NCI-H2196 (cell line): ENCODE data around the gene CAMK2B.

Source experiments
- DNase-seq: peaks from one replicate; lab custom pipeline; 2025; ENCODE audit not compliant: unreplicated experiment; lab: John Stamatoyannopoulos, UW

CAMK2B gene

DNA sequence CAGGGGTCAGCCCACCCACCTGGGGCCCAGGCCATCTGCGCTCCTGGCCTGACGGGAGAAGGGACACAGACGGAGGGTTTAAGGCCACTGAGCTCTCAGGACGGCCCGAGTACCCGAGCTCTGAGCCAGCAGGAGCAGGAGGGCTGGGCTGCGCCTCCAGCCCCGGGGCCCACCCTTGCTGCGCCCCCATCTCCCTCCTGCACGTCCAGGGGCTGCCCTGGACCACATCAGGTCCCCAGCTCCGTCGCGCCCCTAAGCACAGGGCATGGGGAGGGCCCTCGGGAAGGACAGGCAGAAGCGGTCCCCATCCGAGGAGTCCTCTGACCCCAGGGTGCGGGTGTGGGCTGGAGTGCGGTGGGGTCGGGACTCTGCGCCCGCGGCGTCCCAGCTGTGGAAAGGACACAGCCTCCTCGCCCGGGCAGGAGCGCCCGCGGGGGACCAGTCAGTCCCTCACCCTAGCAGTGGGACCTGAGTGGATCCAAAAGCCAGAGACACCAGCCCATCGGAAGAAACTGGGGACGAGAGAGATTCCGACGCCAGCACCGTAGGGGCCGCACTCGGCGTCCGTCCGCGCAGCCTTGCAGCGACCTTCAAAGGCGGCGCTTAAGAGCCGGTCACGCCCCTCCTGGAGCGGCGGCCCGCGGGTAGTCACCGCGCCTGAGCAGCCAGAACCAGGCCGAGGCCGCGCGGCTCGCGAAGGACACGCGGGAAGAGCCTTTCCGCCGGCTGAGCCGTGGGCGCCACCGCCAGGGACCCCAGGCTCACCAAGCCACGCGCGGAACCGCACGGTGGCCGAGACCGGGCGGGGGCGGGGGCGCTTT, 15.9 kb downstream of the CAMK2B start:
- DNase-seq, result no peak

GRCh38 chr7:44308596-44309270, 16.7 kb downstream of the CAMK2B start:
- DNase-seq, result no peak

GRCh38 chr7:44307905-44308595, 17.3 kb downstream of the CAMK2B start:
- no peak for DNase-seq

DNA sequence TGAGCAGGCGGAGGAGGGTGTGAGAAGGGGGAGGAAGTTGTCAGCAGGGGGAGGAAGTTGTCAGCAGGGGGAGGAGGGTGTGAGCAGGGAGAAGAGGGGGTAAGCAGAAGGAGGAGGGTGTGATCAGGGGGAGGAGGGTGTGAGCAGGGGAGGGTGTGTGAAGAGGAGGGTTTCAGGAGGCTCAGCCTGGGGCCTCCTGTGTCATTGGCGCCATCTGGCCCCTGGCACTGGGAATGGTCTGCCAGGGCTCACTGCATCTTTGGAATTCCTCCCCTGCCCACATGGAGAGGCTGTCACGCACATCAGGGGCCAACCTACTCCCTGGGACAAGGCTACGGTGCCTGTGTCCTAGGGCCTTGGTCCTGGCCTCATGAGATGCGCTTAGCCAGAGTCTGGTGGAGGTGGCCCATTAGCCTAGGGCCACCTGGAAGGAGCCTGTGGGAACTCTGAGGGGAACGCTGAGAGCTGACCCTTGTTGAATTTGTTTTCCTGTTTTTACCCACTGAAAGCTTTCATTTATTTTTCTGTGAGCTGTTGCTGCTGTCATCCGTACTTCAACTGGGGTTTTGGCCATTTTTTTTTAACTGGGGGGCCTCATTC, 18.0 kb downstream of the CAMK2B start:
- peak; percentile 63 for DNase-seq

GRCh38 chr7:44306606-44307005, 18.8 kb downstream of the CAMK2B start:
- DNase-seq, result no peak

- DNase-seq, result no peak
These were observed 19.6 kb downstream of the CAMK2B start for GRCh38 chr7:44305564-44306507.

DNA sequence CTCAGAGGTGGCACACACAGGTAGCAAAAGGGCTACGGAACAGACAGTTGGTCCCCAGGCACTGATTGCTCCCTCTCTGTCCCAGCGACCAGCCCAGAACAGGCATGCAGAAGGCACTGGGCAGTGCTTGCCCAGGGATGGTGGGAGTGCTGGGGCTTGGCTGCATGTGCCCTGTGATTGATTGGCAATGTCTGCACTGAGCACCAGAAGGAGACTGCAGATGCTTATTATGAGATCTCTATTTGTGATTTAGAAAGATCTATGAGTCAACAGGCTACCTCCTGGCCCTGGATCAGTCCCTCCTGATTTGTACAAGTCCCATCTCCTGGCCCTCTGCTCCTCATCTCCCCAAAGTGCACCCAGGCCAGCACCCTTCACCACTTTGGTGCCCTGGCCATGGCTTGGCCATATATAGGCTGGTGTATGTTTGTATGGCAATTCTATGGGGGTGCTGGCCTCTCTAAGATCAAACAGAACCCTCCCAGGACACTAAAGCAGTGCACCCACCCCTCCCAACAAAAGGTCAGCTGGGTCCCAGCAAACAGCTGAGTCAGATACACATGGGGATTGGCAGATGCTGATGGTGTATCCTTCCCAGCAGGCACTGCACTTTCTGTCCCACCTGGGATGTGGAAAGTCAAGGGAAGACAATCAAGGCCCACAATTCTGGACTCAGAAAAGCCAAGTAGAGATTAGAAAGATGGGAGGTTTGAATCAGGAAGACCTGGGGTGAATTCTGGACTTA, 30.9 kb downstream of the CAMK2B start:
- DNase-seq, result no peak

GRCh38 chr7:44293561-44294324, 31.7 kb downstream of the CAMK2B start:
- no peak for DNase-seq

GRCh38 chr7:44292876-44293560, 32.4 kb downstream of the CAMK2B start:
- no peak for DNase-seq

- DNase-seq, result no peak
These were observed 33.0 kb downstream of the CAMK2B start for GRCh38 chr7:44292420-44292817.

- DNase-seq, result no peak
These were observed 33.5 kb downstream of the CAMK2B start for GRCh38 chr7:44291733-44292419.

- DNase-seq, result no peak
These were observed 34.2 kb downstream of the CAMK2B start for GRCh38 chr7:44291066-44291732.

GRCh38 chr7:44290252-44290620, 35.2 kb downstream of the CAMK2B start:
- no peak for DNase-seq

DNA sequence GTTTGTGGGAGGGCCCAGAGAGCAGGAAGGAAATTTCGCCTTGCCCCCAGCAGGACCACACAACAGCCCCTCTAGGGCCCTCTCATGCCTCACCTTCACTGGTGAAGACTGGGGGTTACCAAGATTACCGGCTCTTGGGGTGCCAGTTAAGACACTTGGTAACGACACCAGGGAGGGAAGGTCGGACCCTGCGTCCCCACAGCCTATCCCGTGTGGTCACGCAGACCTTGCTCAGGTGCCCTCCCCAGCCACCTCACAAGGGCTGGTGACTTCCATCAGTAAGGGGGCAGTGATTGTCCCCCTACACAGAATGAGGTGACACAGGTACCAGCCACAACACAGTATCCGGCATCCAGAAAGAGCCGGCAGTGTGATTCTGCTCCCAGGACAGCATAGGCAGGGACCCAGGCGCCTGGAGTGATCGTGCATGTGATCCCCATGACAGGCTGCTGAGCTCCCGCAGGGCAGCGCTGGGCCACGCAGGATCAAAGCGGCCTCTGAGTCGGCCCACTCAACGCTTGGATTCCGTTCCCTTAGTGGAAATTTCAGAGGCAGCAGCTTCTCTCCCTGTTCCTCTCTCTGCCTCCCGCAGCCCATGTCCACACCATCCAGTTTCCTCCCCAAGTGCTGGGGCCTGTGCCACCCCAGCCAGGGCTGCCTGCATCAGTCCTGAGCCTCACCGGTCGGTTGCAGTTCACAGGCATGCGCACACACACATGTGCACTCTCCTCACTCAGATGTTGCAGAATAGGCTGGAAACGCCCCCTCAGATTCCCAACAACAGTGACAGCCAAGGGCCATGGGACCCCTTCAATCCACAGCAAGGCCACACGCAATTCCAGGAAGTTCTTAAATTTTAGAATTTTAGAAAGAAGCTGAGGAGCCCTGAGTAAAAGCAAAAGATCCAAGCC, 35.8 kb downstream of the CAMK2B start:
- no peak for DNase-seq

DNA sequence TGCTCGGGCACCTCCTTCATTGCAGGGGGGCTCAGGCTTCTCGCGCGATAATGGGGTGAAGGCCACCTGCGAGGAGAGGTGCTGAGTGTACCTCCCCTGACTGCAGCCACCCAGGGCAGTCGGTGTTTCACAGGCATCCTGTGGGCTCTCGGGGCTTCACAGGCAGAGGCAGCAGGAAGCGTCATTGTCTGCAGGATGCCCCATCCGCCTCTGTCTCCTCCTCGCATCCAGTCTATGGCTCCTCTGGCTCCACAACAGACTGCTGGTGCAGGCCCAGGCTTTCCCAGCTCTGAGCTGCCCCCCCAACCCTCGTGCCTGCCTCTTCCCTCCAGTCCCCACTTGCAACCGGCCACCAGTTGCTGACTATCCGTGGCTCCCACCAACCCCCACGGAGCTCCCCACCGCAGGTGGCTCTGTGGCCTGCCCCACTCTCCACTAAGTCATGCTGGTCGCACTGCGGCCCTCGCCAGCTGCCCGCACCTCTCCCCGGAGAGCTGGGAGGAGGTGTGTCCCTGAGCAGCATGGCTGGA, 36.5 kb downstream of the CAMK2B start:
- no peak for DNase-seq

GRCh38 chr7:44288381-44288685, 37.1 kb downstream of the CAMK2B start:
- DNase-seq, result no peak
